Transverse colon (tissue), 4 donors: Measurements from ENCODE around the gene ZFP30. TPM values are rescaled to one million over a fixed set of nuclear protein-coding genes. Genes with fewer than 3 reads are reported as not detected.
"Not testable (repeated sequence)": the region's sequence is repeated elsewhere in the genome, so short reads cannot be mapped to it uniquely, and the experiment has no call there.

Source experiments
- DNase-seq: peaks from one replicate; pipeline ENCODE4 v3.0.0-alpha.2; 2019
- H3K27ac ChIP-seq, 4 donors: fragments of 200-600 bp; sonication (generic); 2 replicates each; pipeline ENCODE4 v1.5.1; 2016 to 2018; ENCODE audit warnings: inconsistent platforms in 4 of 4
- H3K27me3 ChIP-seq: fragments of 200-600 bp; sonication (generic); 2 replicates; pipeline ENCODE4 v1.5.1; 2017; ENCODE audit warnings: inconsistent platforms
- H3K36me3 ChIP-seq, 4 donors: fragments of 200-600 bp; sonication (generic); 2 replicates each; pipeline ENCODE4 v1.5.1; 2017 to 2019; ENCODE audit warnings: inconsistent platforms in 4 of 4
- H3K4me1 ChIP-seq, 4 donors: fragments of 200-600 bp; sonication (generic); 2 replicates each; pipeline ENCODE4 v1.5.1; 2017 to 2020; ENCODE audit warnings: inconsistent platforms in 4 of 4
- H3K4me3 ChIP-seq, 4 donors: fragments of 200-600 bp; sonication (generic); 1 replicate in 1 of 4; 2 replicates in 3 of 4; pipeline versions ENCODE4 v1.5.1 to v1.6.1; 2017 to 2019; ENCODE audit warnings: inconsistent platforms in 4 of 4
- H3K9me3 ChIP-seq, 2 donors: fragments of 200-600 bp; sonication (generic); 2 replicates each; pipeline ENCODE4 v1.5.1; 2017 to 2019; ENCODE audit warnings: inconsistent platforms in 2 of 2
- CTCF ChIP-seq, 5 experiments: fragments of 200-600 bp in 3 of 5; fragments of 450-650 bp in 2 of 5; sonication (generic) in 3 of 5; IDR thresholded peaks; 1 replicate in 2 of 5; 2 replicates in 3 of 5; pipeline ENCODE4 v1.5.1; 2016 to 2017; ENCODE audit warnings: antibody characterized with exemption in 5 of 5, inconsistent platforms in 3 of 5, mild to moderate bottlenecking in 2 of 5, moderate library complexity in 1 of 5
- EP300 ChIP-seq: sonication (generic); formaldehyde crosslinking; IDR thresholded peaks from one replicate; pipeline ENCODE4 v1.6.1; 2017; ENCODE audit warnings: antibody characterized with exemption, low read depth
- POLR2A ChIP-seq: fragments of 450-650 bp; IDR thresholded peaks from one replicate; pipeline ENCODE4 v1.6.1; 2016; ENCODE audit warnings: antibody characterized with exemption, mild to moderate bottlenecking, moderate library complexity
- POLR2AphosphoS5 ChIP-seq, 3 donors: sonication (generic); formaldehyde crosslinking; IDR thresholded peaks; one replicate each; pipeline ENCODE4 v1.6.1; 2016; ENCODE audit warnings: antibody characterized with exemption in 3 of 3
- WGBS, 2 donors: methylation state at CpG; one replicate each; pipeline ENCODE4 v1.1.5; 2018; ENCODE audit warnings: low coverage in 1 of 2; 5-methylcytosine and 5-hydroxymethylcytosine counted together
- in situ Hi-C, 4 donors: fragments of 200-750 bp; cut with MboI; loops; one replicate each; pipeline versions ENCODE4 v1.15.0 to v1.15.1; 2017; ENCODE audit warnings: low sequenced_read_pairs in 3 of 4, low pct_ligation_motif_present in 1 of 4, low pct_unique_long_range_greater_than_20kb in 1 of 4
- intact Hi-C: fragments of 100-400 bp; cut with DNase I; formaldehyde crosslinking; loops from one replicate; pipeline ENCODE4 v1.15.1; 2023; ENCODE audit warnings: low total_unique reads
- total RNA-seq, 4 donors: library from RNA; depleted of rRNA; stranded (reverse); fragments of >200 nt; gene quantifications; one replicate each; pipeline ENCODE4 v1.1.0, GENCODE V29; 2016

The ZFP30 gene
- total RNA-seq, 4 donors from 2014 or later, result 3.6 to 28.4 (median 10.9) TPM

GRCh38 chr19:37692956-37693620, 37.8 kb upstream of the ZFP30 start:
- Histone ChIP-seq H3K4me1 (peaks cover 0 to 5% (median 0%) of the 10 kb centered on the region in 4 donors), H3K27ac (no peak overlapping the region), H3K36me3 (peaks cover 0 to 5% (median 0%) of the 10 kb centered on the region in 4 donors), H3K27me3 (no peaks in the 10 kb centered on the region), H3K9me3 (peaks cover 0 to 2% of the 10 kb centered on the region in 2 donors), H3K4me3 (no peak overlapping the region)
- TF ChIP-seq POLR2AphosphoS5 (IDR thresholded peaks at IDR 0.05) (no peak), CTCF (IDR thresholded peaks at IDR 0.05) (no peak), EP300 (no peak), POLR2A (no peak)
- WGBS, 2 donors, result 82 to 90% methylated on average over 2 to 11 of the region's 11 CpGs
- no peak for DNase-seq
- in situ Hi-C loops, result no loop called here
- intact Hi-C loops, result no loop called here

DNA sequence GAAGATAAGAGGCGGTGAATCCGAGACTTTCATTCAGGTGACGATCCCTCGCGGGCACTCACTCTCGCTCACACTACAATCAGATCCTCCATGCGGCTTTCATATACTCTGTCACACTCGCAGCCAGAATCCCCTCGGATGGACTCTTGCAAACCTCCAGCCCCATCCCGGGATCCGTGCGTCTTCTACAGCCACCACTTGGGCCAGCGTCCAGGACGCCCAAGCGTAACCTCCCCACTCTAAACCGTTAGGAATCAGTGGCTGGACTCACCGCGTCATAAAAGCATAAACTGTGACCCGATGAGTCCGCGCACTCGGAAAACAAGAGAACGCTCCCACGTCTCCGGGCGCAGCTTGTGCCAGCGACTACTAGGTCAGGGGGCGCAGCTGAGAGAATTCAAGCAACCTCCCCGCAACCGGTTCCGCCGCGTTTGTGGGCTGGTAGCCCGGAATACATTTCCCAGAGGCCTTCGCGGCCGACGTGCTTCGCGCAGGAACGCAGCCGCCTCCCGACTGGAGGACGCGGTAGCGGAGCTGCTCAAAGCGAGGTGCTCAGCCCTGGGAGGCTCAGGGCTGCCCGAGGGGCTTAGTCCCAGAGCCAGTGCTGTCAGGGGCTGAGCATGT, 36.7 kb upstream of the ZFP30 start:
- peak; percentile 48 to 68 (median 59) for TF ChIP-seq POLR2AphosphoS5 (IDR thresholded peaks at IDR 0.05)
- TF ChIP-seq POLR2A, result peak; percentile 19
- no peak for TF ChIP-seq CTCF (IDR thresholded peaks at IDR 0.05)
- TF ChIP-seq EP300, result no peak
- H3K27ac ChIP-seq, result peak overlapping the region; percentile 68 to 84 (median 77)
- peak overlapping the region; percentile 32 to 69 (median 46) for H3K4me3 ChIP-seq
- H3K27me3 ChIP-seq, result no peaks in the 10 kb centered on the region
- DNase-seq, result peak; percentile 84
- H3K4me1 ChIP-seq, result peaks cover 0 to 5% (median 0%) of the 10 kb centered on the region in 4 donors
- WGBS, 2 donors, result 0 to 2% methylated on average over 5 to 37 of the region's 48 CpGs
- H3K36me3 ChIP-seq, result peaks cover 0 to 5% (median 0%) of the 10 kb centered on the region in 4 donors
- intact Hi-C loops, result no loop called here
- in situ Hi-C loops, result no loop called here
- H3K9me3 ChIP-seq, result no peaks in the 10 kb centered on the region

- H3K27ac ChIP-seq, result no peak overlapping the region
- TF ChIP-seq EP300 (no peak), POLR2A (no peak), POLR2AphosphoS5 (IDR thresholded peaks at IDR 0.05) (no peak), CTCF (IDR thresholded peaks at IDR 0.05) (no peak)
- no peaks in the 10 kb centered on the region for H3K36me3 ChIP-seq
- H3K4me1 ChIP-seq, result no peaks in the 10 kb centered on the region
- intact Hi-C loops (no loop called here), in situ Hi-C loops (no loop called here)
- H3K9me3 ChIP-seq, result peaks cover 14 to 17% of the 10 kb centered on the region in 2 donors
- H3K4me3 ChIP-seq, result no peak overlapping the region
- 80 to 93% methylated on average over 3 of the region's 3 CpGs for WGBS, 2 donors
- no peaks in the 10 kb centered on the region for H3K27me3 ChIP-seq
- DNase-seq, result no peak
Measured at GRCh38 chr19:37683520-37683919, 28.3 kb upstream of the ZFP30 start.

DNA sequence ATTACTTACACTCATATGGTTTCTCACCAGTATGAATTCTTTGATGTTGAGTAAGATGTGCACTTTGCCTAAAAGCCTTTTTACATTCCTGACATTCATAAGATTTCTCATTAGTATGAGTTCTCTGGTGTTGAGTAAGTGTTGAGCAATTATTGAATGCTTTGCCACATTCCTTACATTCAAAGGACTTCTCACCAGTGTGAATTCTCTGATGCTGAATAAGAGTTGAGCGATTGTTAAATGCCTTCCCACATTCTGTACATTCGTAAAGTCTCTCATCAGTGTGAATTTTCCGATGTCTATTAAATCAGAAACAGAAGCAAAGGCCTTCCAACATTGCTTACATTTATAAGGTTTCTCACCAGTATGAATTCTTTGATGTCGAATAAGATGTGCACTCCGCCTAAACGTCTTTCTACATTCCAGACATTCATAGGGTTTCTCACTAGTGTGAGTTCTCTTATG, 14.2 kb upstream of the ZFP30 start:
- in situ Hi-C loops, result no loop called here
- H3K27me3 ChIP-seq, result no peaks in the 10 kb centered on the region
- no peaks in the 10 kb centered on the region for H3K4me1 ChIP-seq
- 88 to 95% methylated on average over 5 to 6 of the region's 6 CpGs for WGBS, 2 donors
- no peak for TF ChIP-seq EP300
- TF ChIP-seq POLR2AphosphoS5 (IDR thresholded peaks at IDR 0.05), result no peak
- TF ChIP-seq POLR2A, result no peak
- TF ChIP-seq CTCF (IDR thresholded peaks at IDR 0.05), result no peak
- no peak for DNase-seq
- no peak overlapping the region for H3K4me3 ChIP-seq
- H3K9me3 ChIP-seq, result peaks cover 82 to 87% of the 10 kb centered on the region in 2 donors
- no peaks in the 10 kb centered on the region for H3K36me3 ChIP-seq
- H3K27ac ChIP-seq, result no peak overlapping the region
- intact Hi-C loops, result no loop called here

DNA sequence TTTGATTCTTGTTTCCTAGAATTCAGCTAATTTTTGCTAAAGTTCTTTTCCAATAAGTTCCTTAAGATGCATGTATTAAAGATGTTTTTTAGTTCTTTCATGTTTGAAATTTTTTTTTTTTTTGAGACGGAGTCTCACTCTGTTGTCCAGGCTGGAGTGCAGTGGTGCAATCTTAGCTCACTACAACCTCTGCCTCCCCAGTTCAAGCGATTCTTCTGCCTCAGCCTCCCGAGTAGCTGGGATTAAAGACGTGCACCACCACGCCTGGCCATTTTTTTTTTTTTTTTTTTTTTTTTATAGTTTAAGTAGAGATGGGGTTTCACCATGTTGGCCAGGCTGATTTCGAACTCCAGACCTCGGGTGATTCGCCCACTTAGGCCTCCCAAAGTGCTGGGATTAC, 1.9 kb upstream of the ZFP30 start:
- H3K36me3 ChIP-seq, intact Hi-C loops, DNase-seq, H3K27ac ChIP-seq, H3K27me3 ChIP-seq, H3K4me3 ChIP-seq, in situ Hi-C loops, H3K9me3 ChIP-seq: not testable (repeated sequence)
- H3K4me1 ChIP-seq, result peaks cover 9 to 20% (median 15%) of the 10 kb centered on the region in 4 donors
- 93 to 94% methylated on average over 4 to 8 of the region's 8 CpGs for WGBS, 2 donors
